Activated CD4-positive, alpha-beta T cell treated with anti-CD3 and anti-CD28 coated beads, Interleukin-2, amount 10 ng/mL, durations not matched to agents 24 days and 14 days (primary cell): Measurements from ENCODE around the gene C1orf50. TPM values are rescaled to one million over a fixed set of nuclear protein-coding genes. Genes with fewer than 3 reads are reported as not detected.
"Not testable (repeated sequence)": the region's sequence is repeated elsewhere in the genome, so short reads cannot be mapped to it uniquely, and the experiment has no call there.

Experiments
- DNase-seq: peaks from one replicate; pipeline ENCODE4 v3.0.0; 2022
- H3K27ac Mint-ChIP-seq: one replicate; pipeline ENCODE4 v1.8.0; 2022; ENCODE audit warnings: mild to moderate bottlenecking, mixed read lengths
- H3K27me3 Mint-ChIP-seq: one replicate; pipeline ENCODE4 v1.8.0; 2022; ENCODE audit warnings: mixed read lengths
- H3K36me3 Mint-ChIP-seq: one replicate; pipeline ENCODE4 v1.8.0; 2022; ENCODE audit warnings: low read depth, mild to moderate bottlenecking, mixed read lengths
- H3K4me1 Mint-ChIP-seq: one replicate; pipeline ENCODE4 v1.8.0; 2021; ENCODE audit warnings: mixed read lengths
- H3K4me3 Mint-ChIP-seq: one replicate; pipeline ENCODE4 v1.8.0; 2022; ENCODE audit warnings: mild to moderate bottlenecking, moderate library complexity, mixed read lengths
- H3K9me3 Mint-ChIP-seq: one replicate; pipeline ENCODE4 v1.8.0; 2021; ENCODE audit warnings: mixed read lengths
- intact Hi-C: fragments of 100-400 bp; cut with micrococcal nuclease; formaldehyde crosslinking; loops from one replicate; pipeline ENCODE4 v1.15.1; 2023
- total RNA-seq: library from RNA; stranded (reverse); gene quantifications from 2 replicates; pipeline ENCODE4 v1.2.3, GENCODE V29; 2022

C1orf50 gene
- total RNA-seq, 1 donor from 2014 or later: 6.2 TPM

- H3K27me3 Mint-ChIP-seq: no peaks in the 10 kb centered on the region
- intact Hi-C loops: no loop called here
- peaks cover 24% of the 10 kb centered on the region for H3K36me3 Mint-ChIP-seq
- H3K4me1 Mint-ChIP-seq: no peaks in the 10 kb centered on the region
- H3K4me3 Mint-ChIP-seq: no peak overlapping the region
- H3K9me3 Mint-ChIP-seq: no peaks in the 10 kb centered on the region
- DNase-seq: no peak
- H3K27ac Mint-ChIP-seq: no peak overlapping the region
Observed at GRCh38 chr1:42744148-42744413, 23.0 kb upstream of the C1orf50 start.

GRCh38 chr1:42745851-42746250 lies 21.2 kb upstream of the C1orf50 start:
- Mint-ChIP-seq H3K4me3 (no peak overlapping the region), H3K27ac (no peak overlapping the region), H3K4me1 (no peaks in the 10 kb centered on the region), H3K36me3 (peaks cover 38% of the 10 kb centered on the region), H3K27me3 (no peaks in the 10 kb centered on the region), H3K9me3 (no peaks in the 10 kb centered on the region)
- DNase-seq: no peak
- intact Hi-C loops: no loop called here

GRCh38 chr1:42746436-42747105 lies 20.5 kb upstream of the C1orf50 start:
- intact Hi-C loops: loop anchor here (1.0 kb wide), 1 partner anchor 168 kb away; no protein-coding TSS in a partner anchor
- DNase-seq: no peak

GRCh38 chr1:42747125-42747524 lies 19.9 kb upstream of the C1orf50 start:
- intact Hi-C loops: loop anchor here (1.0 kb wide), 1 partner anchor 169 kb away; no protein-coding TSS in a partner anchor
- peak; percentile 80 for DNase-seq
- Mint-ChIP-seq H3K27me3 (no peaks in the 10 kb centered on the region), H3K36me3 (peaks cover 45% of the 10 kb centered on the region), H3K9me3 (peaks cover 5% of the 10 kb centered on the region), H3K27ac (no peak overlapping the region), H3K4me3 (no peak overlapping the region), H3K4me1 (no peaks in the 10 kb centered on the region)

More at GRCh38 chr1:42746436-42747105, 20.5 kb upstream of the C1orf50 start:
- Mint-ChIP-seq H3K9me3 (peaks cover under 1% of the 10 kb centered on the region), H3K27ac (no peak overlapping the region), H3K4me1 (no peaks in the 10 kb centered on the region), H3K27me3 (no peaks in the 10 kb centered on the region), H3K4me3 (no peak overlapping the region), H3K36me3 (peaks cover 39% of the 10 kb centered on the region)

- peaks cover 5% of the 10 kb centered on the region for H3K9me3 Mint-ChIP-seq
- peaks cover 51% of the 10 kb centered on the region for H3K36me3 Mint-ChIP-seq
- H3K27me3 Mint-ChIP-seq: no peaks in the 10 kb centered on the region
- intact Hi-C loops: no loop called here
- no peaks in the 10 kb centered on the region for H3K4me1 Mint-ChIP-seq
- no peak for DNase-seq
- no peak overlapping the region for H3K4me3 Mint-ChIP-seq
- no peak overlapping the region for H3K27ac Mint-ChIP-seq
Observed at GRCh38 chr1:42748021-42748420, 19.0 kb upstream of the C1orf50 start.

GRCh38 chr1:42748461-42749410 lies 18.3 kb upstream of the C1orf50 start:
- H3K9me3 Mint-ChIP-seq: peaks cover 5% of the 10 kb centered on the region
- no peak overlapping the region for H3K4me3 Mint-ChIP-seq
- H3K36me3 Mint-ChIP-seq: peaks cover 57% of the 10 kb centered on the region
- no peak overlapping the region for H3K27ac Mint-ChIP-seq
- intact Hi-C loops: no loop called here
- no peaks in the 10 kb centered on the region for H3K4me1 Mint-ChIP-seq
- H3K27me3 Mint-ChIP-seq: no peaks in the 10 kb centered on the region
- DNase-seq: no peak

- H3K36me3 Mint-ChIP-seq: peaks cover 67% of the 10 kb centered on the region
- H3K9me3 Mint-ChIP-seq: peaks cover 5% of the 10 kb centered on the region
- no peaks in the 10 kb centered on the region for H3K27me3 Mint-ChIP-seq
- no peak overlapping the region for H3K27ac Mint-ChIP-seq
- H3K4me3 Mint-ChIP-seq: no peak overlapping the region
- no peaks in the 10 kb centered on the region for H3K4me1 Mint-ChIP-seq
- DNase-seq: no peak
- intact Hi-C loops: no loop called here
Observed at GRCh38 chr1:42750041-42750440, 17.0 kb upstream of the C1orf50 start.

GRCh38 chr1:42751511-42752070 lies 15.5 kb upstream of the C1orf50 start:
- H3K4me3 Mint-ChIP-seq, H3K27me3 Mint-ChIP-seq, intact Hi-C loops, H3K9me3 Mint-ChIP-seq, H3K27ac Mint-ChIP-seq, DNase-seq, H3K4me1 Mint-ChIP-seq: not testable (repeated sequence)
- peaks cover 77% of the 10 kb centered on the region for H3K36me3 Mint-ChIP-seq

- Mint-ChIP-seq H3K27ac (no peak overlapping the region), H3K4me1 (no peaks in the 10 kb centered on the region), H3K4me3 (no peak overlapping the region), H3K27me3 (no peaks in the 10 kb centered on the region), H3K9me3 (peaks cover 5% of the 10 kb centered on the region), H3K36me3 (peaks cover 75% of the 10 kb centered on the region)
- intact Hi-C loops: no loop called here
- no peak for DNase-seq
Observed at GRCh38 chr1:42752284-42752683, 14.8 kb upstream of the C1orf50 start.

GRCh38 chr1:42753070-42753469 lies 14.0 kb upstream of the C1orf50 start:
- no peak overlapping the region for H3K27ac Mint-ChIP-seq
- no peaks in the 10 kb centered on the region for H3K4me1 Mint-ChIP-seq
- no peak for DNase-seq
- H3K9me3 Mint-ChIP-seq: peaks cover 5% of the 10 kb centered on the region
- intact Hi-C loops: no loop called here
- no peak overlapping the region for H3K4me3 Mint-ChIP-seq
- H3K27me3 Mint-ChIP-seq: no peaks in the 10 kb centered on the region
- H3K36me3 Mint-ChIP-seq: peaks cover 75% of the 10 kb centered on the region

- H3K4me3 Mint-ChIP-seq: no peak overlapping the region
- H3K4me1 Mint-ChIP-seq: no peaks in the 10 kb centered on the region
- H3K36me3 Mint-ChIP-seq: peaks cover 58% of the 10 kb centered on the region
- no peaks in the 10 kb centered on the region for H3K27me3 Mint-ChIP-seq
- no peak overlapping the region for H3K27ac Mint-ChIP-seq
- no peaks in the 10 kb centered on the region for H3K9me3 Mint-ChIP-seq
- peak; percentile 64 for DNase-seq
- intact Hi-C loops: no loop called here
Observed at GRCh38 chr1:42756956-42757891, 9.8 kb upstream of the C1orf50 start.

GRCh38 chr1:42757892-42758275 lies 9.2 kb upstream of the C1orf50 start:
- peaks cover 57% of the 10 kb centered on the region for H3K36me3 Mint-ChIP-seq
- DNase-seq: no peak
- H3K27me3 Mint-ChIP-seq: no peaks in the 10 kb centered on the region
- H3K27ac Mint-ChIP-seq: no peak overlapping the region
- intact Hi-C loops: no loop called here
- H3K4me3 Mint-ChIP-seq: no peak overlapping the region
- peaks cover 4% of the 10 kb centered on the region for H3K4me1 Mint-ChIP-seq
- H3K9me3 Mint-ChIP-seq: no peaks in the 10 kb centered on the region

GRCh38 chr1:42758641-42759040 lies 8.4 kb upstream of the C1orf50 start:
- no peak for DNase-seq
- intact Hi-C loops: no loop called here
- H3K27me3 Mint-ChIP-seq: no peaks in the 10 kb centered on the region
- H3K36me3 Mint-ChIP-seq: peaks cover 52% of the 10 kb centered on the region
- no peaks in the 10 kb centered on the region for H3K9me3 Mint-ChIP-seq
- no peak overlapping the region for H3K27ac Mint-ChIP-seq
- no peak overlapping the region for H3K4me3 Mint-ChIP-seq
- peaks cover 4% of the 10 kb centered on the region for H3K4me1 Mint-ChIP-seq
